Inflammatory macrophage treated with lipopolysaccharide for 4 hours (primary cell): ENCODE data around the gene ZNF408.
"Not testable (repeated sequence)": the region's sequence is repeated elsewhere in the genome, so short reads cannot be mapped to it uniquely, and the experiment has no call there.

Experiments used
- DNase-seq: peaks from one replicate; pipeline ENCODE4 v3.0.0-alpha.2; 2020

The ZNF408 gene

DNA sequence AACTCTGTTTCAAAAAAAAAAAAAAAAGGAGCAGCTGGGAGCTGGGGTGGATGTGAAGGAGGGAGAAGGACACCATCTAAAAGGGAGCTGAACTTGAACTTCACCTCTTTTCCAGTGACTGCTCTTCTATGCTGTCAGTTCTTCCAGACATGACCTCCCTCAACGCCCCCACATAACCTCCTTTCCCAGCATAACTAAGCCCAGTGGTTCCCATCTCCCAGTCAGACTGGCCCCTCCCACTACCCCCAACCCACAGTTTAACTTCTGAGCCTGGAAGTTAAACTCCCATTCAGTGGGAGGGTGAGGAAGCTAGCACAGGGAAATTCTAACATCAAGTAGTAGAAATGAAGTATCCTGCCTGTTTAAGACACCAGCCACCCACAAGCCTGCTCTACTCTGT, 2.2 kb upstream of the ZNF408 start:
- DNase-seq: peak; percentile 13

DNA sequence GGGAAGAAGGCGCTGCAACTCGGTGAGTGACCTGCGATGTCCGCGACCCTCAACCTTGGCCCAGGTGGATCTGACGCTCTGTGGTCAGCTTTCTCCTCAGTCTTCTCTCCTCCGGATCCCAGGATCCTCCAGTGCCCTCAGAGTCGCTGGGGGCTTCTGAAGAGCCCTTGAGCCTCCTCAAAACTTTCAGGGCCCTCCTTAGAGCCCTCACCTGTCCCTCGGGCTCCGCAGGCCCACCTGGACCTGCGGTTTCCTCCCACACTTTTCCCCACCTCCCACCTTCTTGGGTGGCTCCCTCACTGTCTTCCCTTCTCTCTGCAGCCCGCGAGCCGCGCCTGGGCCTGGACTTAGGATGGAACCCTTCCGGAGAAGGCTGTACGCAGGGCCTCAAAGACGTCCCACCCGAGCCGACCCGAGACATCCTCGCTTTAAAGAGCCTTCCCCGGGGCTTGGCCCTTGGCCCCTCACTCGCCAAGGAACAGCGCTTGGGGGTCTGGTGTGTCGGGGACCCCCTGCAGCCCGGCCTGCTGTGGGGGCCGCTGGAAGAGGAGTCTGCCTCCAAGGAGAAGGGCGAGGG, 335 bp downstream of the ZNF408 start:
- no peak for DNase-seq

DNA sequence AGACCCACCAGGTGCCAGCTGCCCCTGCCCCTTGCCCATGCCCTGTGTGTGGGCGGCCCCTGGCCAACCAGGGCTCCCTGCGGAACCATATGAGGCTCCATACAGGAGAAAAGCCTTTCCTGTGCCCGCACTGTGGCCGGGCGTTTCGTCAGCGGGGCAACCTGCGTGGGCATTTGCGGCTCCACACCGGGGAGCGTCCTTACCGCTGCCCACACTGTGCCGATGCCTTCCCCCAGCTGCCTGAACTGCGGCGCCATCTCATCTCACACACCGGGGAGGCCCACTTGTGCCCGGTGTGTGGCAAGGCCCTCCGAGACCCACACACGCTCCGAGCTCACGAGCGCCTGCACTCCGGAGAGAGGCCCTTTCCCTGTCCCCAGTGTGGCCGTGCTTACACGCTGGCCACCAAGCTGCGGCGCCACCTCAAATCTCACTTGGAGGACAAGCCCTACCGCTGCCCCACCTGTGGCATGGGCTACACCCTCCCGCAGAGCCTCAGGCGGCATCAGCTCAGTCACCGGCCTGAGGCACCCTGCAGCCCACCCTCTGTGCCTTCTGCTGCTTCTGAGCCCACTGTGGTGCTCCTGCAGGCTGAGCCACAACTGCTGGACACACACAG, 4.3 kb downstream of the ZNF408 start:
- no peak for DNase-seq

DNA sequence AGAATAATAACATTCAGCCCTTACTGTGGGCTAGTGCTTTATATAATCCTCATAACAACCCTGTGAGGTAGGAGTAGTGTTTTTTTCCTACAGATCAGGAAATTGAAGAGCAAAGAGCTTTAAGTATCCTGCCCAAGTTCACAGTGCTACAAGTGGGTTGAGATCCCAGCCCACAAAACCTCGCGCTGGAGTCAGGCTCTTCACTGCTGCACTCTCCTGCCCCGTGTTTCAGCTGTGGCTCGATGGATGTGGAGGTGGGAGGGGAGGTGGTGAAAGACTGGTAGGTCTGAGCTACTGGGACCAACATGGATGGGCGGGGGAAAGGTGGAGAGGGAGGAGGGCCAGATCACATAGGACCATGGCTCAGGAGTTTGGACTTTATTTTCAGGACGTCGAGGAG, 6.1 kb downstream of the ZNF408 start:
- DNase-seq: no peak

DNA sequence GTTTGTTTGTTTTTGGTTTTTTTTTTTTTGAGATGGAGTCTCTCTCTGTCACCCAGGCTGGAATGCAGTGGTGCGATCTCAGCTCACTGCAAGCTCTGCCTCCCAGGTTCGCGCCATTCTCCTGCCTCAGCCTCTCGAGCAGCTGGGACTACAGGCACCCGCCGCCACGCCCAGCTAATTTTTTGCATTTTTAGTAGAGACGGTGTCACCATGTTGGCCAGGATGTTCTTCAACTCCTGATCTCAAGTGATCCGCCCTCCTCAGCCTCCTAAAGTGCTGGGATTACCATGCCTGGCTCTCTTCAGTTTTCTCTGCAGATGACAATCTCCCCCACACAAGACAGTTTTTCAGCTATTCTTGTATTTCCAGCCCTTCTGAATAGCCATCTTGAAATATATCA, 8.5 kb downstream of the ZNF408 start:
- not testable (repeated sequence) for DNase-seq

DNA sequence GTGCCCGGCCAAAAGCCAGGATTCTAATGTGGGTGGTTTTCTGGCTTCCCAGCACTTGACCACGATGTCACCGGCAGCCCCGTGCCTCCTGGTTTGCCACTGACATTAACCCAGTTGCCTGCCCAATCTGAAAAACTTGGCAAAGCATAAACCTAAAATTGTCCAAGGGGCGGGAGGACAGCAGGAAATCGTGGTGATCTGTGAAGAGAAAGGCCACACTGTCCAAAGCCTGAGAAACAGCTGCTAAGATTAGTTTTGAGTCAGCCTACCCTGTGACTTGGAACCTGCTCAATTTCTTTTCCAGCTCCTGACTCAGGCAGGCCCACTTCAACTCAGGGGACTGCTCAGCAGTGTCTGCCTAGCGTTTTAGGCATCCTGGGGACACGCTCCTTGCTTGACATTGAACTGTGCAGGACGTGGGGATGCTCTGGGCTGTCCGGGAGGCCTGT, 10.0 kb downstream of the ZNF408 start:
- DNase-seq: no peak

DNA sequence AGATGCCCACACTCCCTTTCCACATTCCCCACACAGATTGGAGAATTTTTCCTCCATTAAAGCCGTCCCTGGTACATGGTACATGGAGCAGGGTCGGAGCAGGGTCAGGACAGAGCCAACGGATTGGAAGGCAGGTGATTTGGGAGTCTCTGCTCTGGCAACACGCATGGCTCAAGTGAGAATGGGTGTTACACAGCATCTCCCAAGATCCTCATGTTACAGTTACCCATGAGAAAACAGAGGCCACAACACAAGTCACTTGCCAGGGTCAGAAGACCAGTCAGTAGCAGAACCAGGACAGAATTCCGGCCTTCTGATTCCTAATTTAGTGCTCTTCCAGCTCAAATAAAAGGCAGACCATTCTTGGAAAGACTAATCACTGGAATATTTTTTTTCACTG, 10.5 kb downstream of the ZNF408 start:
- no peak for DNase-seq

DNA sequence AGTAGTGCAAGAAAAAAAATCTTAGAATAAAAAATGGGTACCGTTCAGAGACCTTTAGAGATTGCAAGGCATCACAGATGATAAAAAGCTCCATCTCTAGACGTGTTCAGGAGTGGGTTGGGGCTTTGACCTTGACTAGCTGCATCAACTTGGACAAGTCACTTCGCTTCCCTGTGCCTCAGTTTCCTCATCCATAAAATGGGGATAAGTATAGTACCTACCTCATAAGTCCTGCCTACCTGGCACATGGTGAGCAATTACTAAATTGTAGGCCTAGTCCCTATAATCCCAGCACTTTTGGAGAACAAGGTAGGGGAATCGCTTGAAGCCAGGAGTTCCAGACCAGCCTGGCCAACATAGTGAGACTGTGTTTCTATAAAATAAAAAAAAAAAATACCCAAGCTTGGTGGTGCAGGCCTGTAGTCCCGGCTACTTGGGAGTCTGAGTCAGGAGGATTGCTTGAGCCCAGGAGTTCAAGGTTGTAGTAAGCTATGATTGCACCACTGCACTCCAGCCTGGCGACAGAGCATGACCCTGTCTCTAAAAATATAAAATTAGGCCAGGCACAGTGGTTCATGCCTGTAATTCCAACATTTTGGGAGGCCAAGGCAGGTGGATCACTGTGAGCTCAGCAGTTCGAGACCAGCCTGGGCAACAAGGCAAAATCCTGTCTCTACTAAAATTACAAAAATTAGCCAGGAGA, 12.2 kb downstream of the ZNF408 start:
- no peak for DNase-seq

DNA sequence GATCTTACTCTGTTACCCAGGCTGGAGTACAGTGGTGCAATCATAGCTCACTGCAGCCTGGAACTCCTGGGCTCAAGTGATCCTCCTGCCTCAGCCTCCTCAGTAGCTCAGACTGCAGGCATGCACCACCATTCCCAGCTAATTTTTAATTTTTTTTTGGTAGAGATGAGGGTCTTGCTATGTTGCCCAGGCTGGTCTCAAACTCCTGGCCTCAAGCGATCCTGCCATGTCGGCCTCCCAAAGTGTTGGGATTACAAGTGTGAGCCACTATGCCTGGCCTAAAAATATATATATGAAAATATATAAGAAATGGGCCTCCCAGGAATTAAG, 17.0 kb downstream of the ZNF408 start:
- DNase-seq: not testable (repeated sequence)

DNA sequence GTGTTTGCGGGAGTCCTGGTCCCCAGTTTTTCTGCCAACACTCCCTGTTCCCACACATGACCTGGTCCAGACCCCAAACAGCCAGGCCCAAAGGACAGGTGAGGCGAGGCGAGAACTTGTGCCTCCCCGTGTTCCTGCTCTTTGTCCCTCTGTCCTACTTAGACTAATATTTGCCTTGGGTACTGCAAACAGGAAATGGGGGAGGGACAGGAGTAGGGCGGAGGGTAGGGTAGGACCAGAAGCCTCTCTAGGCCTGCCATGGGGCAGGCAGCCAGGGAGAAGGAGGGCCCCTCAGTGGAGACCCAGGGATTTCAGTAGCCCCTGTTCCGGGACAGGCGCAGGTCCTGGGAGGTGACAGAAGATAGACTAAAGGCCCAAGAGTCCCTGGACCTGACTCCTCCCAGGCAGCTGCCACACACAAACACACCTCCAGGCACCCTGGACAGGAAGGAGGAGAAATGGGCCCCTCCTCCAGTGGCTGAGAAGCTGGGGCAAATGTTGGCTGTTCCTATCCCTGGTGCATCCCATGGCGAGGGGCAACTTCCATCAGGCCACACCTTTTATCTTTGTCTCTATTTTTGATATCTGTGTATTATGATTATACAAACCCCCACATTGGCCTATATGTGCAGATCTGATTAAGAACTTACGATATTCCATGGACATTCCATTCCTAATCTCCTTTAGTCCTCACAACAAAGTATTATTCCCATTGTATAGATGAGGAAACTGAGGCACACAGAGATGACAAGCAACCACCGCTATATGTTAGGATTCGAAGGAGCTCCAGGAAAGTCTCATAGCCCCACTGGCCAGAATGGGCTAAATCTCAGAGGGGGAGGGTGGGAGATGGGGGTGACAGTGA, 17.6 kb downstream of the ZNF408 start:
- DNase-seq: no peak

DNA sequence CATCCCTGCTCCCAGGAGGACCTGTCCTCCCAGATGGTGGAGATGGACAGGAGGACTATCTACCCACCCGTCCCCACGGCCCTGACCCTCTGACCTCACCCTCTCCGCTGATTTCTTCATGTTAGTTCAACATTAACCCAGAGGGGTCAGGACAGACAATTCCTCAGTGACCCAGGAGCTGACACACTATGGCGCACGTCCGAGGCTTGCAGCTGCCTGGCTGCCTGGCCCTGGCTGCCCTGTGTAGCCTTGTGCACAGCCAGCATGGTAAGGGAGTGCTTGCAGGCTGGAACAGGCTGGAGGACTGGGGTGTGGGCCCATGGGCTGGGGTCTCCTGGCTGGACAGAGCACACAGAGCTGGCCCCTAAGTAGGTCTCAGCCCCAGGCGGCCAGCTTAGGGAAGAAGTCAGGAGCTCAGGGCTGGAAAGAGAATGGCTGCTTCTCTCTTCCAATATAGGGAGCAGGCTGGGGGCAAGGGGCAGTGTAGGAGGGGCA, 18.3 kb downstream of the ZNF408 start, which contains the start of gene F2:
Gene F2 (plus strand): TSS at position 166 of the 495 bp plus-strand sequence. CDS start 23 bp downstream, at position 189.
- no peak for DNase-seq

DNA sequence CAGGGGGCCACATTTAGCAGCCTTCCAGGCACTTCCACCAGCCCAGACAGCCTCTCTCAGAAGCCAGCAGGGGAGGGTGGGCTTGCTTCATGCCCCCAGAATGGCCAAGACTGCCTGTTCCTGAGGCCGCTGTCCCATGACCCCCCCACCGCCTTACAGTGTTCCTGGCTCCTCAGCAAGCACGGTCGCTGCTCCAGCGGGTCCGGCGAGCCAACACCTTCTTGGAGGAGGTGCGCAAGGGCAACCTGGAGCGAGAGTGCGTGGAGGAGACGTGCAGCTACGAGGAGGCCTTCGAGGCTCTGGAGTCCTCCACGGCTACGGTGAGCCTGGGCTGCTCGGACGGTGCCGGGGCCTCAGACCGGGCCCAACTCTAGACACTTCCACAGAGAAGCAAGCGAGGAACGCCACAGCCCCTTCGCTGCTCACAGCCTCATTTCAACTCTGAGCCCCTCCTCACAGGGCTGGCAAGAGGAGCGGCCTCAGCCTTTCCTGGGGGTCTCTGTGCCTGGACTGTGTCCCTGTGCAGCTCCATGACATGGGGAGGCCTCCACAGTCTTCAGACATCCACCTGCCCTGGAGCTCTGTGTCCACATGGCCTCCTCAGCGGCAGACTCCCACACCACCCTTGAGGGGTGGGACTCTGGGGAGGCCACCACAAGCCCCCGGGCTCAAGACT, 18.9 kb downstream of the ZNF408 start:
- no peak for DNase-seq

DNA sequence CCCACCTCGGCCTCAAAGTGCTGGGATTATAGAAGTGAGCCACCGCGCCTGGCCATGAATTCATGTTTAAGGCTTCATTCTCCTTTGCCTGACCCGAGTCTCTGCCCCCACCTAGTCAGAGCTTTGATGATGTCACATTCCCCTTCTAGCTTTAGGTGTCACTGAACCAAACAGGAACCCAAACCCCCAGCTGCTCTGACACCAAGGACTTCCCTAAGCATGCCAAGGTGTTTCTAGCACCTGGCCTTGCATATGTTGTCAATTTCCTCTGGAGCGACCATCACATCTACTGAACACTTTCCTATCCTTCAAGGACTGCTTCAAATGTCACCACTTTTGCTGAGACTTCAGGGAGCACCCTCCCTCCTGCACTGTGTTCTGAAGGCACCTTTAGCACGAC, 20.5 kb downstream of the ZNF408 start:
- no peak for DNase-seq

DNA sequence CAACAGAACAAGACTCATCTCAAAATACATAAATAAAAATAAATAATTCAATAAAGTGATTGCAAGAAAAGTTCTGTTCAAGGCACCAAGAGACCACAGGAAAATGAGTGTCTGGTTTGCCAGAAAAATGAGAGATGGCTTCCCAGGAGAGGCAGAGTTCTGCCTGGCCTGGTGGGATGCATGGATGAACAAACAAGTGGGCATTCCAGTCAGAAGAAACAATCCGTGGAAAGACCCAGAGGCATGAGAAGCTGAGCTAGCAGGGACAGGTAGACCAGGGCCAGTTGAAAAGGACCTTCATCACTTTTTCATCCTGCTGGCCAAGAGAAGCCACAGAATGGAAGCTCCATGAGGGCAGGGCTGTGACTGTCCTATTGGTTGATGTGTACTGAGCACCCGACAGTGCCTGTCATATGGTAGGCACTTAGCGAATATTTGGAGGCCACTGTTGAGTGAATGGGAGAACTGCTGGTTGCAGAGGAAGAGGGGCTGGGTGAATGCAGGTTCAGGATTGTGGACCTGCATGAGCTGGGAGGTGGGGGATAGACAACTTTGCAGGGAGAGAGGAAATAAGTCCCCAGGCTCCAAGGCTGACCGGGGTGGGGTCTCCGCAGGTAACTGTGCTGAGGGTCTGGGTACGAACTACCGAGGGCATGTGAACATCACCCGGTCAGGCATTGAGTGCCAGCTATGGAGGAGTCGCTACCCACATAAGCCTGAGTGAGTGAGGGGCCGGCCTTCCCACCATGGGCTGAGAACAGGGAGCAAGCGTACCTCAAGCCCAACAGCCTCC, 21.9 kb downstream of the ZNF408 start:
- no peak for DNase-seq

DNA sequence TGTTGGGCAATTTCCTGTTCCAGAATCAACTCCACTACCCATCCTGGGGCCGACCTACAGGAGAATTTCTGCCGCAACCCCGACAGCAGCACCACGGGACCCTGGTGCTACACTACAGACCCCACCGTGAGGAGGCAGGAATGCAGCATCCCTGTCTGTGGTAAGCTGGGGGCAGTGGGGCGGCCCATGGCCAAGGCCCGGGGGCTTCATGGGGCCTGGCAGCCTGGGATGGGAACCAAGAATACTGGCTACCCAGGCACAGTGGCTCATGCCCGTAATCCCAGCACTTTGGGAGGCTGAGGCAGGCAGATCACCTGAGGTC, 22.5 kb downstream of the ZNF408 start:
- DNase-seq: no peak

DNA sequence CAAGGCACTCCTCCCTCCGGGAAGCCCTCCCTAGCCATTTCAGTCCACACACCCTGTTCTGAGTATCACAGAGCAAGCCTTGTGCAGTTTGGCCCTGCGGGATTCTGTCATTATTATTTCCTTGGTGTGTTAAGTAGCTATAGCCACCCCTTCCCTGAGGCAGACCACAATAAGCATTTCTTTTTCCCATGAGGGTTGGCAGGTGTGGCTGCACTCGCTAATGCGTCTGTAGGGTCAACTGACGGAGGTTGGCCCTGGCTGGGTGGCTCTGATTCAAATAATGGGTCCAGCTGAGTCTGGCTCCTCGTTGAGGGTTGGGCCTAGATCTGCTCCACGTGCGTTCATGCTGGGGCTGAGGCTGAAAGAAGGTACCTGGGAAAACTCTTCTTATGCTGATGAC, 23.3 kb downstream of the ZNF408 start:
- DNase-seq: no peak

DNA sequence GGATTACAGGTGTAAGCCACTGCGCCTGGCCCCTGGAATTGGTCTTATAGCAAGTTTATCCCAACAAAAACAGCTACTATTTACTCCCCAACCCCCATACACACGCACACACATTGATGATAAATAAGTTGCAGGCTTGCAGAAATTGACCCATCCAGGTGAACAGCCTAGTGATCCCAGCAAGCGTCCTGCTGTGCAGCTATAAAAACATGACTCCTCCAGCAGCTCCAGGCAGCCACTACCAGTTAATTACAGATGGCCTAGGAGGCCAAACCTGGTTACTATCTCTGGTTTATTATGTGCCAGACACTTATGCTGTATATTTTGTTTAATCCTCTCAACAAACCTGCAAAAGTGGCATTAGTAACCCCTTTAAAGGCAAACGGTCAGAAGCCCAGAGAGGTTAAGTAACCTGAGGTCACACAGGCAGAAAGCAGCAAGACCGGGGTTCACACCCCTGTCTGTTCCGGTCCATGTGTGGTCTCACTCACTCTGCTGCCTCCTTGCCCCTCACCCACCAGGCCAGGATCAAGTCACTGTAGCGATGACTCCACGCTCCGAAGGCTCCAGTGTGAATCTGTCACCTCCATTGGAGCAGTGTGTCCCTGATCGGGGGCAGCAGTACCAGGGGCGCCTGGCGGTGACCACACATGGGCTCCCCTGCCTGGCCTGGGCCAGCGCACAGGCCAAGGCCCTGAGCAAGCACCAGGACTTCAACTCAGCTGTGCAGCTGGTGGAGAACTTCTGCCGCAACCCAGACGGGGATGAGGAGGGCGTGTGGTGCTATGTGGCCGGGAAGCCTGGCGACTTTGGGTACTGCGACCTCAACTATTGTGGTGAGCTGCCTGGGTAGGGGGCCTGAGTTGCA, 24.7 kb downstream of the ZNF408 start:
- DNase-seq: no peak

DNA sequence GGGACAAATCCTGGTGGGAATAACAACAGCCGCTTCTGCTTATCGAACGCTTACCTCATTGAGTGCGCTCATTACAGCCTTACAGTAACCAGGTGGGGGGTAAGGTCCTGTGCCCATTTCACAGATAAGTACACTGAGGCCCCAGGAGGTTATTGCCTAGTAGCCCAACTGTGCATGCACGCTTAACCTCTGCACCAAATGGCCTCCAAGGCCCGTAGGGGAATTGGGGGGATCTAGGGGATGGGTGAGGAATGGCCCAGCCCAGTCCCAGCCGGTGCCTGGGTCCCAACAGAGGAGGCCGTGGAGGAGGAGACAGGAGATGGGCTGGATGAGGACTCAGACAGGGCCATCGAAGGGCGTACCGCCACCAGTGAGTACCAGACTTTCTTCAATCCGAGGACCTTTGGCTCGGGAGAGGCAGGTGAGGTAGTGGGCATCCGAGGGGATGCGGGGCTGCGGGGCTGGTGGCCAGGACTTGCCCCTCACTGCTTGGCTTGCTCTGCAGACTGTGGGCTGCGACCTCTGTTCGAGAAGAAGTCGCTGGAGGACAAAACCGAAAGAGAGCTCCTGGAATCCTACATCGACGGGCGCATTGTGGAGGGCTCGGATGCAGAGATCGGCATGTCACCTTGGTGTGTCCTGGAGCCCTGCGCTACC, 25.5 kb downstream of the ZNF408 start:
- no peak for DNase-seq

DNA sequence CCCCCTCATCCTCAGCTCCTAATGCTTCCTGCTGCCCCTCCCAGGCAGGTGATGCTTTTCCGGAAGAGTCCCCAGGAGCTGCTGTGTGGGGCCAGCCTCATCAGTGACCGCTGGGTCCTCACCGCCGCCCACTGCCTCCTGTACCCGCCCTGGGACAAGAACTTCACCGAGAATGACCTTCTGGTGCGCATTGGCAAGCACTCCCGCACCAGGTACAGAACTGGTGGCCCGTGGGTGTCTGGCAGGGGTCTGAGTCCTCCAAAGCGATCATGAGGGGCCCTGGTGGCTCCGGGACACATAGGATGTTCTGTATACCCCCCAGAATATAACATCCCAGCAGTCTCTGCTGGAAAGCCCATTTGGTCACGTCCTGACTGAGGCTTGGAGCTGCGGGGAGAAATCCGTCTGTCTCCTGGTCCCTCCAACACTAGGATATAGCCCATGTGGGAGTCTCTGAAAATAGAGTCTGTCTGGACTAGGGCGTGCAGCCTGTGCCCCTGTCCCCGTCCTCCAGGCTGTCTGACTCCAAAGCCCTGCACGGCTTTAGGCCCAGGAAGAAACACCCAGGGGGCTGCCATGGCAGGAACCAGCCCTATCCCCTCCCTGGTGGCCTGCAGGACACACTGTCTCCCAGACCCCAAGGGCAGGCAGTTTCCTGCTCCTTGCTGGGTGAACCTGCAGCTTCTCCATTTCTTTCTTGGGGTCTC, 27.3 kb downstream of the ZNF408 start:
- no peak for DNase-seq

DNA sequence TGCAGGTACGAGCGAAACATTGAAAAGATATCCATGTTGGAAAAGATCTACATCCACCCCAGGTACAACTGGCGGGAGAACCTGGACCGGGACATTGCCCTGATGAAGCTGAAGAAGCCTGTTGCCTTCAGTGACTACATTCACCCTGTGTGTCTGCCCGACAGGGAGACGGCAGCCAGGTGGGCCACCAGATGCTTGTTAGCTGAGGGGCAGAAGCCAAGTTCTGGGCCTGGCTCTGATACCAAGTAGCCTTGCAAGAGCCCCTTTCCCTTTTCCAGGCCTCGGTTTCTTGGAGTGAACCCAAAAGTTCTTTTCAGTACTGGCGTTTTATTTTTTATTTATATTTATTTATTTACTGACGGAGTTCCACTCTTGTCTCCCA, 27.8 kb downstream of the ZNF408 start:
- DNase-seq: no peak
